CD4-positive, alpha-beta T cell treated with Interleukin-6 for 4 hours (primary cell): ENCODE results near the gene ATF6.
A peak's percentile ranks its signal among the peaks of the same experiment; 100 is the strongest.

Source experiments
- DNase-seq: peaks from one replicate; pipeline ENCODE4 v3.0.0-alpha.2; 2020; ENCODE audit warnings: mixed read lengths

The ATF6 gene

DNA sequence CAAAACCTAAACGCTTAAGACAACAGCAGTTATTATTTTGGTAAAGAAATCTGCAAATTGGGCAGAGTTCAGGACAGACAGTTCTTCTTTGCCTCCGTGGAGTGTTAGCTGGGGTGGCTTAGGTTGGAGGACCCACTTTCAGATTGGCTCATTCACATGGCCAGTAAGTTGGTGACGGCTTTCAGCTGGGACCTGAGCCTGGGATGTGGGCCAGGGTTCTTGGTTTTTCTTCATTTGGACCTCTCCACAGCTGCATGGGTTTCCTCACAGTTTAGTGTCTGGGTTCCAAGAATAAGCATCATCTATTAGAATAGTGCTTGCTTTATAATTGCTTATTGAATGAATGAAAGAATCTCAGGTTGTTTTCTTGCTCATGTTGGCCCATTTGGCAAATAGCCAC is 72.2 kb downstream of the ATF6 start:
- no peak for DNase-seq

DNA sequence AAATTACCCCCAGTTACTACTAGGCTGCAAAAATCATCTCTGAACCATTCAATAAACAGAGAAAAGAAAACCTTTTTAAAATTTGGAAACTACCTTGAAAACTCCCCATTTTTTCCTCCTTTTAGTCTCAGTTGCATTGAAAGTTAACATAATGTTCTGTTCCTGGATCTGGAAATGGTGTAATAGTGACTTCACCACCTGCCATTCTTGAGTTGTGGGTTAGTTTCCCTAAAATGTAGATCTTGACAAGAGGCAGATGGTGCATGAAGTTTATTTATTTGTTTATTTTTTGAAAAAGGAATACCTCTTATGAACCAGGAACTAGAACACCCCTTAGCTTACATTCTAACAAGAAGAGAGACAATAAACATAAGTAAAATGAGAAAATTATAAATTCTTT is 72.8 kb downstream of the ATF6 start:
- DNase-seq = no peak

DNA sequence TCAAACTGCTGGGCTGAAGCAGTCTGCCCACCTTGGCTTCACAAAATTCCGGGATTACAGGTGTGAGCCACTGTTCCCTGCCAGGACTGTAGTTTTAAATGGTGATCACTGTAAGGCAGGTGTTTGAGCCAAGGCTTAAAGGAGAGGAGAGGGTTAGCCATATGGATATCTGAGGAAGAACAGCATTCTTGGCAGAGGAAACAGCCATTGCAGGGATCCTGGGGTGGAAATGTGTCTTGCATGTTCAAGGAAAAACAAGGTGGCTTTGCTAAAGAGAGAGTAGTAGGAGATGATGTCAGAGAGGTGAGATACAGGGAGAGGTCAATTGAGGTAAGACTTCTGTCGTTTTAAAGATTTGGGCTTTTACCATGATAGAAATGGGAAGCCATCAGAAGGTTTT is 73.5 kb downstream of the ATF6 start:
- DNase-seq = no peak

DNA sequence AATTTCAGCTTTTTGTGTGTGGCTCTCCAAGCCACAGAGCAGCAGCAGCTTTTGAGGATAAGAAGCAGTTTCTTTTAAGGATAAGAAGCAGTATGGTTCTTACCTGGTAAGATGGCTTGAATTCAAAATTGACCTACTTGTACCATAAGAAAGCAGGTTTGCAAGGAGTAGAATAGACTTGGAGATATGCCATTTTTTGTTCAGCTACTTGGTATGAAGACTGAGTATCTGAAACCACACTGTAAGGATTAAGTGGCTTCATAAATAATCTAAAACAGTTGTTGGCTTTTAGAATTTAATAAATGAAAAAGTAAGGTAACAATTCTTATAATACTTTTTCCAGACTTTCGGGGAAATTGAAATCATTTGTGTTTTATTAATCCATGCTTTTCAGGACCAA is 74.2 kb downstream of the ATF6 start:
- no peak for DNase-seq

DNA sequence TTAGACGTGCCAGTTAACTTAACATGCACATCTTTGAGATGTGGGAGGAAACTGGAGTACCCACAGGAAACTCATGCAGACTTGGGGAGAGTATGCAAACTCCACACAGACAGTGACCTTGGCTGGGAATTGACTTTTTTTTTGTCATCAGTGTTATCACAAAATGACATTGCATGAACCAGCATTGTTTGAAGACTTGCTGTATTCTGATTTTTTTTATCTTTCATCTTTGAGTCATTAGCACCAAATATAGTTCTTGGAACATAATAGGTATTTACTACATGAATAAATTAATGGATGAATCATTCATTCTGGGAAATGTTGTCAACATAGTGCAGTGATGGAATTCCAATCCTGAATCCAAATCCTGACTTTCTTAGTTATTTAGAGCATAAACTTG is 77.0 kb downstream of the ATF6 start:
- DNase-seq = no peak

DNA sequence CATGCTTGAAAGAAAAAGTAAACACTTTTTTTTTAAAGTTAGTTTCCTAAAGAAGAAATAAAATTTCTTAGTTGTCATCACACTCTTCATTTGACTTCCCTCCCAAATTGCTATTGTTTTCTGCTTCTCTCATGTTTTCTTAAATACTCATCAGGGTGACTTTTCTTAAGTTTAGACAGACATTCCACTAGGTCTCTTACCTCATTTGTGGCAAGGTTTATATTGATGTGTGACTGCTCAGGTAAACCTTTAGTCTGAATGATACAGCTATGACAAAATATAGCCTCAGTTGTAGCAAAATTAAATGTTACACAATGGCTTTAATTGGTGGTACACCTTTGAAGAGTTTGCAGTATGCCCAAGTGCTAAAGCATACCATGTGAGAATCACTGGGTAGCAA is 78.6 kb downstream of the ATF6 start:
- DNase-seq = no peak

DNA sequence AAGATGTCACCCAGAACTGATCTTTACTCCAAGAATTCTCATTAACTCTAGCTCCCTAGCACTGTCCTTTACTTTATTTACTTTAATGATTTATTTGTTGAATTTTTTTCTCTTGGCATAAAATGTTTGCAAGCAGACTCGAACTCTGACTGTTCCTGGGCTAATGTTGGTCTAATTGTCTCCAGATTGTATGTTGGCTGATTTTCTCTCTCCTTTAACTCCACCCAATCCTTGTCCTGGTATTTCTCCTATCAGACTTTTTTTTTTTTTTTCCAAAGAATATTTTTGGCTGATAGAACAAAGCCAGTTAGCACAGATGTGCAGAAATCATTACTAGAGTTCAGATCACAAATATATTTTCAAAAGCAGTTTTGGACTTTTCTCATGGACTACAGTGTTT is 82.6 kb downstream of the ATF6 start:
- DNase-seq = no peak

DNA sequence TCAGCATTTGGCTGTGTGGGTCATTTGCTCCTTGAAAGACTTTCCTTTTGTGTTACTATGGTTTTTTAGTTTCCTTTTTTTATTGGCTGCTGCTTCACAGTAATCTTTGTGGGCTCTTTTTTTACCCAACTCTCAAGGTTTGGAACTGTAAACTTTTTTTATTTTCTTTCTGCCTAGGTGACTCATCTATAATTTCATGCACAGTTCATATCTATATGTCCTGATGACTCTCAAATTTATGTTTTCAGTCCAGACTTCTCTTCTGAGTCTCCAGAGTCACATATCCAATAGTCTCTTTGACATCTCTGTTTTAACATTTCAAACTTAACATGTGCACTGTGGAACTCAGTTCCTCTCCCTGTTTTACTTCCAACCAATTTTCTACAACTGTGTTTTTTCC is 83.4 kb downstream of the ATF6 start:
- no peak for DNase-seq

DNA sequence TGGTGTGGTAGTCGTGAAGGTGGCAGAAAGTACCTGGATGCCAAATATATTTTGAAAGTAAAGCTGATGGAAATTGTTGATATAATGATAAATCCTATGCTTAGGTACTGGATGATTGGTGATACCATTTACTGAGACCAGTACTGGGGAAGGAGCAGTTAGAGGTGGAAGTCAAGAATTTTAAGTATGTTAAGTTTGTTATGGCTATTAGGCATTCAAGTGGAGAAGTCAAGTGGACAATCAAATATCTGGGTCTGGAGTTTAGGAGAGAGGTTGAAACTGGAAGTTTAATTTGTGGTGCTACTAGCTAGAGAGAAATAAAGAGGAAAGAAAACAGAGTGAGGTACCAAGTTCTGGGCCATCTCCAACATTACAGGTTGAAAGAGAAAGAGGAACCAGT is 89.1 kb downstream of the ATF6 start:
- no peak for DNase-seq

DNA sequence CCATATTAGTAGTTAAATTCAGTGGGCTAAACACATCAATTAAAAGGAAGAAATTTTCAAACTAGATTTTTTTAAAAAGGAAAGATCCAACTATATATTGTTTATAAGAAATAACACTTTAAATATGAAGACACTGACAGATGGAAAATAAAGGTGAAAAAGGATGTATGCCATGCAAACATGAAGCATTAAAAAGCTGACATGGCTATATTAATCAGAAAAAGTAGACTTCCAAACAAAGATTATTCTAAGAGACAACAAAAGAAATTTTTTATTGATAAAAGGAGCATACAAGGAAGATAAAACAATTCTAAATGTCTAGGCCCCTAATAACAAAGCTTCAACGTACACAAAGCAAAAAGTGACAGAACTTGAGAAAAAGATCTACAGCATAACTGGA is 92.2 kb downstream of the ATF6 start:
- no peak for DNase-seq

DNA sequence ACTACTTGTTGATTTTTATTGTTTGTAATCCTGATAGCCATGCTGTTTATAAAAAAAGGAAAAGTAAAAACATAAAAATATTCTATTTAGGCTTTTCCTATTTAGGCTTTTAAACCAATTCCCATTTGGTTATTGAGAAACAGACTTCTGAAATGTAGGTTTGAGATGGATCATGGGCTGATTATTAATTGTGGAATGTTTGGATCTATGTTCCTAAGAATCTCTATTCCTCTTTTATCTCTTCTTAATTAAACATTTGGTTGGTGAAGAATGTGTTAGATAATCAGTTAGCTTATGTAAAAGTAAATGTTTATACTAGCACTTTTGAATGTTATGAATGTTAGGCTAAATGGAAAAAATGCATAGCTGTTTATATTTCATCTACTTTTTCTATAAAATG is 97.4 kb downstream of the ATF6 start:
- no peak for DNase-seq

DNA sequence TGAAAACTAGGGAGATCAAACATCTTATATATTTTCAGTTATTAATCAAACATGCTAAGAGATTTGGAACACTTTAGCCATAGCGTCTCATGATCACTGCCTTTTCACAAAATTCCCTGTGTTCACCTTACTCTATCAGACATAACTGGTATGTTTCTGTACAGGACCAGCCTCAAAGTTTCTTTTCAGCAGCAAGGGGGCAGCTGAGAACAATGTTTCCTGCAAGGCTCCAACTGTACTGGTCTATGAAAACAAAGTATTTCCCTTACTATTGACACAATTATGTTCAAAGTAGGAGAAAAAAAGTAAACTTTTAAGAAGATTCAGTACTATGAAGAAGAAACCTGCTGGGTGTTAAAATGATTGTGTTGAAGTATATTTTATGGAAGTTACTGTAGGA is 98.5 kb downstream of the ATF6 start:
- peak; percentile 3 for DNase-seq

DNA sequence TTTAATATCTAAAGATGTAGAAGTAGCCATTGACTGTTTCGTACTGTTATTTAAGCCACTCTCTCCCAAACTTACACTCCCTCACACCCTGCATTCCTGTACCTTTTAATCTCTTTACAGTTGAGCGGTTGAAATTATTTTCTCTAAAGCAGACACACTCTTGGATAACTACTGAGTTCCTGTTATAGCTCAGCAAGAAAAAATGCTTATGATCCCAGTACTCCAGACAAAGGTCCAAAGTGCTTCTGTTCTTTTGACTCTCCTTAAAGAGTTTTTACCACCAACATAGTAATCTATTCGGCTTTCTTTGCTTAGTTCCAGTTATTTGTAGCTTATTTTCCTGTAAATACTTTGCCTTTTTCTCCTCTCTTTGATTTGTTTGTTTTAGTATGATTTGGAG is 100.1 kb downstream of the ATF6 start:
- no peak for DNase-seq

DNA sequence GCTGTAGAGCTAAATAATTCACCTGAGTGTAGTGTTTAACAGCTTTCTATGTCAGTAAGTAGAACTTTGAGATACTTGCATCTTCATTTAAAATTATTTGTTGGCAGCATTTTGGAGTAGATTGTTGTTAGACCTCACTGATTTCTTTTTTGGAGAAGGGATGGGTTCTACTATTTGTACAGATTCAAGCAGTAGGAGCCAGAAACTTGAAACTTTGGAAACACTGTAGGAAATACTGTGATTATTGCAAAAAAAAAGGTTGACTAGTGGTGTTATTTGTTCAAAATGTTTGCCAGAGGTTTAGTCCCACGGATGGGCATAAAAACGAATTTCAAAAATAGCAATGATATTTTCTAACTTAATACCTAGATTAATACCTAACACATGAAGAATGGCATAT is 102.7 kb downstream of the ATF6 start:
- DNase-seq = no peak

DNA sequence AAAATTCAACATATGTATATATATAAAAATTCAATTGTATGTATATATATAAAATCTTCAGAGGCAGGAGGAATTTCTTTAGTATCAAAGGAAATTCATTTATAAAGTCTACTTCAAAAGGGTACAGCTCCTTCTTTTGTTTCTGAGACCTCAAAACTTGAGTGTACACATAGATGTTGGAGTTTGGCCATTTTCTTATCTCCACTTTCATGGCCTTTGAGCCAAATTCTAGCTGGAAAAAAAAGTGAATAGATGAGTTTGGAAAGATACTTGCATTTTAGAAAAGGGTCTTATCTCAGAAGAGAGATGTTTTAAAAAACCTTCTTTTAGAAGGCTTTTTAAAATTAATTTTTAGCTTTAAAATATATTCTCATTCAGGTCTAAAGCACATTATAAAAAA is 103.2 kb downstream of the ATF6 start:
- DNase-seq = no peak

DNA sequence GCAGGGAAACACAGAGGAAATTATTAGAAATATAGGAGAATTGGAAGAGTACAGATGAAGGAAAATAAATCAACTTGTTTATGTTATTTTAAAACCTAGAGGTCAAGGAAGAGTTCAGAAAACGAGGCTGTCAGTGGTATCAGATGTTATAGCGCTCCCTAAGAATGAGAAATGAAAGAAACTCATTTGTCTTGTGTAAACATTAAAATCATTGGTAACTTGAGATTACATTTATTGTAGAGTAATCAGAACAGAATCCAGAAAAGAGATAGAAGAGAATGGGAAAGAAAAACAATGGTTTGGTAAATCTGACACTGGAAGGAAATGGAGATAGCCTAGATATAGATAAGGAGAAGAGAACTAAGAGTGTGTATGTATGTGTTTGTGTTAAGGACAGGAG is 106.4 kb downstream of the ATF6 start:
- DNase-seq = no peak

DNA sequence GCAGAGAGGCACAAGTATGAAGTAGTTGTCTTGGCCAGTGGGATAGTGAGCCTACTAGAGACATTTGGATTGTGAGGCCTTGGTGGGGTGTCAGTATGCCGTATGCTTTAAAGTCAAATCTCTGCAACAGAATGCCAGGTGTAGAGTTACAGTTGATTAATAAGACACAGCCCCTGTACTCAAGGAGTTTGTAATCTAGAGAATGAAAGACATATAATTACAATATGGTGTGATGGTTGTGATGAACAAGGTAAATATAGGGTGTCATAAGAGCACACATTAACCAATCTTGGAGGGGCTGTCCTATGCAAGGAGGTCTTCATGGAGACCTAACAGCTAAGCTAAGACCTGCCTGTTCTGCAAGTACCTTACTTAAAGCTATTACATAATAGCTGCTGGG is 113.1 kb downstream of the ATF6 start:
- no peak for DNase-seq

DNA sequence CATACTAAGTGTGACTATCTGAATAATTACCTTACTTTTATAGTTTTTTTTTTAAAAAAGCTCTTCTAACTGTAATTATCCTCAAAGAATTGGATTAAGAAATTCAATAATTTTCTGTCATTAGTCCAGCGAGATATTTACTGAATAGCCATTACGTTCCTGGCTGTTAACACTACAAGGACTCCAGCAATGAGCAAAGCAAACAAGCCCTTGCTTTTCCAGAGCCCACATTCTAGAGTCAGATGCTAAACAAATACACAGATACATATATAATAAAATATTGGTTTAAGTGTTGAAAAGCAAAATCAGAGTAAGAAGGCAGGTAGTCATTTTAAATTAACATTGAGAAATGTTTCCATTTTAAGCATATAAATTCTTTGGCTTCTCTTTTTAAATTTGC is 118.4 kb downstream of the ATF6 start:
- no peak for DNase-seq

DNA sequence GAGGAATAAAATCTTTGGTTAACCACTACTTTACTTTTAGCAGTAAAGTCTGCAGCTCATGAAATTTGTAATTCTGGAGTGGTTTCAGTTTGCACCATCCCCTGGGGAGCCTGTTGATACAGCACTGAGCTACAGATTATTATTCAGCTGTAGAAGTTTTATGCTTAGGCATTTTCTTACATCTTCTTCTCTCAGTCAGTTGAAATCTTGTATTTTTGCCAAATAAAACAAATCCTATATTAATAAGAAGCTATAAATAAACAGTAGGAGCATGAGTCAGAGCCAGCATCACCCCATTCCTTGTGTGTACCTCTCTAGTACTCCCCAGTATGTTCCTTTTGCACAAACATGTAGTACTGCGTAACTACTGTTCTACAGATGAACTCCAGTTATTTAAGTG is 118.9 kb downstream of the ATF6 start:
- no peak for DNase-seq

DNA sequence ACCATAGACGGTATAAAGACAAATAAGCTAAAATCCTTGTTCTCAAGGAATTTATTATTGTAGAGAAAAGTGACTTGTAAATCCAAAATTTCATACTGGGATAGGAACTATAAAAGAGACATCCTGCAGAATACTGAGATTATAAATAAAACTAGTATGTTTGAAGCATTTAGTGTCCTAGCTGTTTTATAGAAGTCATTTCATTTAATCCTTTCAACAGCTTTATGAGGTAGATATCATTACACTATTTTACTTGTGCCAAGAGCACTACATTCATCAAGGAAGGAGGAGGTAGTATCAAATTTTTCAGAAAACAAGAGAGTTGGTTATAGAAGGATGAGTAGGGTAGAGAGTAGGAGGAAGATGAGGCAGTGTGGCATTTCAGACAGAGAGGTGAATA is 119.6 kb downstream of the ATF6 start:
- DNase-seq = no peak

DNA sequence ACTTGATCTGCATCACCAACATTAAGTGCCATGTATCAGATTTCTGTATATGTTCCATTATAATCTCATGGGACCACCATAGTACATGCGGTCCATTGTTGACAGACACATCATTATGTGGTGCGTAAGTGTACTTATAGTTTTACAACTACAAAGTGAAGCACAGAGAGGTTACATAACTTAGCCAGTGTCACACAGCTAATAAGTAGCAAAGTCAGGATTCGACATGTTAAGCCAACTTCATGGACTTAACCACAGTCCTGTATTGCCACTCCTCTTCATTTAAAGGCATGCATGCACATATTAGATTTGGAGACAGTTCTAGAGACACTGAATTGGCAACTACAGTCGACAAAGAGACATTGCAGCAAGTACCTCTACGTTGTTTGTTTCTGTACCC is 120.5 kb downstream of the ATF6 start:
- DNase-seq = no peak

DNA sequence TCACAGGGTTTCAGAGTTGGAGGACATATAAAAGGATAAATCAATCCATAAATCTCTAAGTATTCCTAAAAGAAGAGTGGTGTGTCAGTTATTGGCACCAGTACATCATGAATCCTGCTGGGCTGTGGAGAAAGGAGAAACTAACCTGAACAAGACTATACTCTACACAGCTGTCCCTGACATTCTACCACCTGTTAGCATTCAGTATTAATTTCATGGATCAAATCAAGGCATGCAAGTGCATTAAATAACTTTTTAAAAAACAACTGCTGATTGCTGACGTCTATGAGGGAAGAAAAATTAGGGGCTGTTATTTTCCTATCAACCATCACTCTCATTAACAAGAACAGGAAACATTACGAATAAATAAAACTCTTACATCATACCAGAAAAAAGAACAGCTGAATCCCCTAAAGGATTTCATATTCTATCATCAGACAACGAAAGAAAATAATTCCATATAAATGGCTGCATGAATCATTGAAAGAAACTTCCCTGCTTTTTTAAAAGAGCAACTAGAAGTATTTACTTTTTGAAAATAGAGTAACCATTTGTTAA is 121.7 kb downstream of the ATF6 start:
- DNase-seq = no peak

DNA sequence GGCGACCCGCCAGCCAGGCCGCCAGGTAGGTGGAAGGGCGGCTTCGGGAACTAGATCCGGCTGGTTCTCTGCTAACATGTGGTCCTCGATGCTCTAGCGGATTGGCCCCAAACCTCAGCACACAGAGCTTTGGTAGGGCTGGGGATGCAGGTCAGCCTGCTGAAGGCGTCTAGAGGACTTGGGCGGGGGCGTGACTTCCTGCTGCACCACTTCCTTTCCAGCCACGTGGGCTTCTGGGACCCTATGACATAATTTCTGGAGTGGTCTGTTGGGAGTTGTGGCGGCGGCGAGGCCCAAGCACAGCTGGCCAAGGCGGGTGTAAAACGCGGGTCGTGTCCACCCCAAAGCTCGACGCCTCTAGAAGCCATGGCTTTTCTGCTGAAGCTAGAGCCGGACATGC is 124.5 kb downstream of the ATF6 start:
- no peak for DNase-seq

DNA sequence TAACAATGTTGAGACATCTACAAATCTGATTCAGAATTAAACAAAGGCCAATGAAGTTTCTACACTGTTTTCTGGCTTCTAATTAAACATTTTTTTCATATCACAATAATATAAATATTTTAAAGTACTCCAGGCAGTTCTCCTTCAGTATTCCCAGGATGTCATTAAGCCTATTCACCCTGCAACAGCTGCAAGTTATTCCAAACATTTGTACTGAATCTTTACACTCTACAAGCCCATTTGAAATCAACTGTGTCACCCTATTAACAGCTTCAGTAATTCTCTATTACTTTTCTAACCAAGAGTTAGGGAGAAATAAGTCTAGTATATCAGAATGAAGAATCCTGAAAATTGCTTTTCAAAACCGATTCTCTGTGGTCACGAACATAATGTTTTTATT is 133.0 kb downstream of the ATF6 start:
- no peak for DNase-seq

DNA sequence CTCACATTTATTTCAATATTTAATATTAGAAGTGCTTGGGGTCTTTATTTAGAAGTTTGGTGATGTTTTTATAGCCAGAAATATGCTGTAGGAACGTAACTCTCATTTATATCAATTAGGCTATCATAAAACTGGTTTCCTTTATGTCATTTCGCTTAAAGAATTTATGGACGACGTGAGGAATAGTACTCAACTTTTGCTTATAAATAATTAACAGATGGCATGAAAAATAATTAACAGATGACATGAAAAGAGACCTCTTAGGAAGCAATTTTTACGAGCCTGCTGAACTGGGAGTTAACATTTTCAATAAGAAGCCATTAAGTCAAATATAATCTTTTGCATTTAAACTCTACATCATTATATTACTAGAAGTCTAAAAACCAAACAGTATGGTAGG is 134.0 kb downstream of the ATF6 start:
- no peak for DNase-seq

DNA sequence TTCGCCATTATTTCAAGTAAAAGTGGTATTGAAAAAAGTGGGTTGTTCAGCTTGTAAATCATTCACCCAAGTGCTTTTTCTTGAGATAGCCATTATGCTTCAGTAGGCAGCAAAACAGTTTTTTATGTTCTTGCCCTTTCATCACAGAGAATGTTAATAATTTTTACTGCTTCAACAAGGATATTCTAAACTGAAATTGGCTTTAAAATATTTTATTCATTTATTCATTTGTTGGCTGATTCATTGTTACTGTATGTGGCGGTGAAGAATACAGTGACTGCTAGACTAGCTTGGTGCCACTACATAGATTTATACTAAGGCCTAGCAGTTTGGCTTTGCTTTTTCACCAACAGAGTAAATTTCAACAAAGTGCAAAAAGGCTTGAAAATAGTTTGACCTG is 136.1 kb downstream of the ATF6 start:
- no peak for DNase-seq
